Activated T-cell treated with anti-CD3 and anti-CD28 coated beads, Interleukin-2, amount 50 U/mL, for 4 hours (primary cell): Measurements from ENCODE around the gene G3BP1. TPM values are rescaled to one million over a fixed set of nuclear protein-coding genes. Genes with fewer than 3 reads are reported as not detected.

Experiments used
- ATAC-seq, 2 donors: fragments of 200-7000 bp; cut with Tn5 transposase; one replicate each; pipeline ENCODE4 v1.10.0; 2021
- DNase-seq: peaks from one replicate; pipeline ENCODE4 v3.0.0-alpha.2; 2020
- H3K27me3 Mint-ChIP-seq: one replicate; pipeline ENCODE4 v1.8.0; 2021; ENCODE audit warnings: low read depth, mixed read lengths
- H3K36me3 Mint-ChIP-seq: one replicate; pipeline ENCODE4 v1.8.0; 2022; ENCODE audit warnings: mixed read lengths; ENCODE audit not compliant: insufficient read depth
- H3K4me1 Mint-ChIP-seq: one replicate; pipeline ENCODE4 v1.8.0; 2021; ENCODE audit warnings: low read depth, mixed read lengths
- H3K4me3 Mint-ChIP-seq: one replicate; pipeline ENCODE4 v1.8.0; 2021; ENCODE audit warnings: mild to moderate bottlenecking, moderate library complexity, mixed read lengths
- H3K9me3 Mint-ChIP-seq: one replicate; pipeline ENCODE4 v1.8.0; 2021; ENCODE audit warnings: mixed read lengths
- total RNA-seq, 3 donors: library from RNA; stranded (reverse); gene quantifications; one replicate each; pipeline ENCODE4 v1.2.1, GENCODE V29; 2021

G3BP1 gene
- total RNA-seq, 3 donors from 2014 or later, result 532 to 555 (median 540) TPM

DNA sequence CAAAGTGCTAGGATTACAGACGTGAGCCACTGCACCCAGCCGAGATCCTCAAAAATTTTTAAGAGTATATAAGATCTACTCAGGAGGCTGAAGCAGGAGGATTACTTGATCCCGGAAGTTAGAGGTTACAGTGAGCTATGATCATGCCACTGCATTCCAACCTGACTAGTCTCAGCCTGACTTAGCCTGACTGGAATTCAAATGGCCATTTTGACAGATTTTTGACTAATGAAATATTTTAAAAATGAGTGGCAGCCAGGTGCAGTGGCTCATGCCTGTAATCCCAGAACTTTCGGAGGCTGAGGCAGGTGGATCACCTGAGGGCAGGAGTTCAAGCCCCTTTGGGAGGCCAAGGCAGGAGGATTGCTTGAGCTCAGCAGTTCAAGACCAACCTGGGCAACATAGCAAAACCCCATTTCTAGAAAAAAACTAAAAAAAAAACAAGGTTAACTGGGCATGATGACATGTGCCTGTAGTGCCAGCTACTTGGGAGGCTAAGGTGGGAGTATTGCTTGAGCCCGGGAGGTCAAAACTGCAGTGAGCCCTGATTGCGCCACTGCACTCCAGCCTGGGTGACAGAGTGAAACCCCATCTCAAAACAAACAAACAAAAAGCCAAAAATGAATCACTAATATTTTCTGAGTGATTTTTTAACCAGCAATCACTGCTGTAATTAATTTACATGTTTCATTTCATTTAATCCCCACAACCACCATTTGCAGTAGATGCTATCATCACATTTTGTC is 29.9 kb upstream of the G3BP1 start:
- H3K9me3 Mint-ChIP-seq, result no peaks in the 10 kb centered on the region
- ATAC-seq (no peak), DNase-seq (no peak)
- H3K36me3 Mint-ChIP-seq, result peaks cover 26% of the 10 kb centered on the region
- no peak overlapping the region for H3K4me3 Mint-ChIP-seq
- H3K4me1 Mint-ChIP-seq, result peaks cover 28% of the 10 kb centered on the region
- no peaks in the 10 kb centered on the region for H3K27me3 Mint-ChIP-seq

DNA sequence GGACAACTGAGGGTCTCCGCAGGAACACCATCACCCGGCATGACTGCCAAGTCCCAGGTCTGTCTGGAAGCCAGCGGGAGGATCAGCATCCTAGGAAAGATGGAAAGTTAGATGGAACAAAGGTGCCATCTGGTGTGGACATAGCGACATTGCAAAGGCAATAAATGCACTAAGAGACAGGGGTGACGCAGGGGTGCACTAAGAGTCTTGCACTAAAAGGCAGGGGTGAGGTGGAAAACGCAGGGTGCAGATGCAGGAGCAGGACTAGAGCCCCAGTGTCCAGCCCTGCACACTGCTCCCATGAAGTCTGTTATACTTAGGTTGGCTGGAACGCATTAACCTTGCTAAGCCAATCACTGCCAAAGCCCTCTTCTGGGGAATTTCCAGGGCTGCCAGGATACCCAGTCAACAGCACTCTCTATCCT is 28.9 kb upstream of the G3BP1 start:
- Mint-ChIP-seq H3K4me3 (no peak overlapping the region), H3K4me1 (peaks cover 30% of the 10 kb centered on the region), H3K36me3 (peaks cover 24% of the 10 kb centered on the region), H3K9me3 (no peaks in the 10 kb centered on the region), H3K27me3 (no peaks in the 10 kb centered on the region)
- ATAC-seq, result no peak
- no peak for DNase-seq

DNA sequence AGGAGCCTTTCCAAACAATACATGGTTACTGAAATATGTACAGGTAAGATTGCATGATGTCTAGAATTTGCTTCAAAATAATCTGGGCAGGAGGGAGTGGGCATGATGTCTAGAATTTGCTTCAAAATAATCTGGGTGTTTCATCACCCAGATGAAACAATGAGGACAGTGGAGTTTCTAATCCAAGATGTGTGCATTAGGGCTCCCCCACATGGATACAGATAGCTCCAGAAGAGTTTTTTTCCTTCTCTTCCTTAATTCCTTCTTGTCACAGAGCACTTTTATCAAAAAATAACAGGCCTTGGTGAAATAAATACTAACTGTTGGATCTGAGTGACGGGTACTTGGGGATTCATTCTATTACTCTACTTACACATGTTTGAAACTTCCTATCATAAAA is 28.2 kb upstream of the G3BP1 start:
- Mint-ChIP-seq H3K9me3 (no peaks in the 10 kb centered on the region), H3K36me3 (peaks cover 20% of the 10 kb centered on the region), H3K4me1 (peaks cover 30% of the 10 kb centered on the region), H3K4me3 (no peak overlapping the region), H3K27me3 (no peaks in the 10 kb centered on the region)
- DNase-seq, result no peak
- ATAC-seq, result no peak

DNA sequence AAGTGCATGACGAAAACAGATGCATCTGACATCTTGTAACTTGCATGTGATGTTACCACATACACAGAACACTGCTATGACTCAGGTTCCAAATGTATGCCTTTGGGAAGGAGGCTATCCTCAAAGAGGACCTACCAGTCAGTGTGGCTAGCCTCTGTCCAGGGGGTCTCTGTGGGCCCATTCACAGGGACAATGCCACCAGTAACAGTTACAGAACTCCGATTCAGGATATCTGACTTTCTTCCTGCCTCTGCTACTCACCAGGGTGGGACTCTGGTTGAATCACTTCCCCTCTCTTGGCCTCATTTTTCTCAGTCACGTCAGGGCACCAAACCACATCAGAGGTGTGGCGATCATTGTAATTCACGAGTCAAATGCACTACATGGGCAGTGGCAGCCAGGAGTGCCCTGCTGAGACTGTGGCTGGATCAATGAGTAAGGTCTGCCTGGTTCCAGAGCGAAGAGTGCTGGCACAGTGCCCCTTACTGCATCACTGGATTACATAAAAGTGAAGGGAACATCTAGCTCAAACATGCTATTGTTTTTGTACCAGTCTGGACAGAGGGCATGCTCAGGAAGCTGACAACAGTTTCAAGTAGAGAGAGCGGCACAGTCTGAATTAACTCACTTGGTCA is 26.6 kb upstream of the G3BP1 start:
- ATAC-seq (peak; percentile 39 to 77), DNase-seq (peak; percentile 9)
- no peak overlapping the region for H3K4me3 Mint-ChIP-seq
- H3K36me3 Mint-ChIP-seq, result peaks cover 18% of the 10 kb centered on the region
- H3K27me3 Mint-ChIP-seq, result no peaks in the 10 kb centered on the region
- H3K4me1 Mint-ChIP-seq, result peaks cover 40% of the 10 kb centered on the region
- no peaks in the 10 kb centered on the region for H3K9me3 Mint-ChIP-seq

DNA sequence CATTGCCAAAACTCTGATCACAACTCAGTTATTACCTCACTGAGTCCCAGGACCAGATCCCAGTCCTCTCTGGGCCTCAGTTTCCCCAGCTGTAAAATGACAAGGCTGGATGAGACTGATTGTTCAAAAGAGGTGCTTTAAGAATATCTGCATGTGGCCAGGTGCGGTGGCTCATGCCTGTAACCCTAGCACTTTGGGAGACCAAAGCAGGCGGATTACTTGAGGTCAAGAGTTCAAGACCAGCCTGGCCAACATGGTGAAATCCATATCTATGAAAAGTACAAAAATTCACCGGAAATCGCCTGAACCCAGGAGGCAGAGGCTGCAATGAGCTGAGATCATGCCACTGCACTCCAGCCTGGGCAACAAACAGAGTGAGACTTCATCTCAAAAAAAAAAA is 21.6 kb upstream of the G3BP1 start:
- H3K9me3 Mint-ChIP-seq, result no peaks in the 10 kb centered on the region
- H3K4me3 Mint-ChIP-seq, result no peak overlapping the region
- H3K27me3 Mint-ChIP-seq, result no peaks in the 10 kb centered on the region
- peaks cover 36% of the 10 kb centered on the region for H3K4me1 Mint-ChIP-seq
- no peak for ATAC-seq
- peaks cover 16% of the 10 kb centered on the region for H3K36me3 Mint-ChIP-seq
- no peak for DNase-seq

DNA sequence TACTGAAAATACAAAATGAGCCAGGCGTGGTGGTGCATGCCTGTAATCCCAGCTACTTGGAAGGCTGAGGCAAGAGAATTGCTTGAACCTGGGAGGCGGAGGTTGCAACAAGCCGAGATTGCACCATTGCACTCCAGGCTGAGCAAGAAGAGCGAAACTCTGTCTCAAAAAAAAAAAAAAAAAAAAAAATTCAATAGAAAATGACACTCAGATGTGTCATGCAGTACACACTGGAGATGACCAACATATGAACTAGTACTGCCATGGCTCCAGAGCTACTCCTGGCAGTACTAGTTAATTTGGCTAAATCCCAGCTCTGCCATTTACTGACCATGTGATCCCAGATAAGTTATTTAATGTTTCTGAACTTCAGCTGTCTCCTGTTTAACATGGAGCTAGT is 20.7 kb upstream of the G3BP1 start:
- peaks cover 34% of the 10 kb centered on the region for H3K4me1 Mint-ChIP-seq

DNA sequence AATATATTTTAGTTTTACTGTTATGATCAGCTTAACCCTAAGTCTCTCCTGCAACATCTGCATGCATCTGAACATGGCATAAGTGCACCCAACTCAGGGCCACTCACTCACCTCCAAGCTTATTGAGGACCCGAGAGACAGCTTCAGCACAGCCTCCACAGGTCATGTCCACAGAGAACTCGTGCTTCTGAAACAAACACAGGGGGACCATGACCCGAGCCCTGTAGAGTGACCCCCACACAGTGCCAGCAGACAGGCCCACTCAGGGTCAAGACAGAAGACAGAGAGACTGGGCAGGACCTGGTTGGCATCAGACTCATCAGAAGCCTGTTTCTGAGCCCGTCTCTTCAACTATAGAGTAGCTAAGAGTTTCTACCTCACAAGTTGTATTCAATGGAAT is 20.2 kb upstream of the G3BP1 start:
- no peaks in the 10 kb centered on the region for H3K9me3 Mint-ChIP-seq
- no peaks in the 10 kb centered on the region for H3K27me3 Mint-ChIP-seq
- H3K4me3 Mint-ChIP-seq, result no peak overlapping the region
- peaks cover 34% of the 10 kb centered on the region for H3K4me1 Mint-ChIP-seq
- peaks cover 11% of the 10 kb centered on the region for H3K36me3 Mint-ChIP-seq
- no peak for ATAC-seq
- DNase-seq, result no peak

More for the DNA sequence above, 20.7 kb upstream of the G3BP1 start:
- Mint-ChIP-seq H3K27me3 (no peaks in the 10 kb centered on the region), H3K4me3 (no peak overlapping the region), H3K9me3 (no peaks in the 10 kb centered on the region), H3K36me3 (peaks cover 11% of the 10 kb centered on the region)
- ATAC-seq, result no peak
- DNase-seq, result no peak

DNA sequence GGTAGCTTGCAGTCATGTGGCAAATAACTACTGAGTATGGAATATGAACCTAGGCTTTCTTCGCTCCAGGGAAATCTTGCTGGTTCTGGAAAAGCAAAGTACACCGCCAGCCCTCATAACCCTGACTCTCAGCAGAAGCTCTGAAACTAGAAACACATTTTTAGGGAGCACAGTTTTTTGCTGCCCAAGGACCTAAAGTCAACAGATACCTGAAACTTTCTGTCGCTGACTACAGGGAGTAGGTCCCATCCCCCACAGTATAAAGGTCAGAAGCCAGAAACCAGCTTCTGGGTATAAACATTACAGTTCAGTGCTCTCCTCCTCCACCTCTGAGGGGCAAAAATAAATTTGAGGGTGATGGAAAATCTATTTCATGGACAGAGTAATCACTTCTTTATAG is 16.4 kb upstream of the G3BP1 start:
- no peak for ATAC-seq
- Mint-ChIP-seq H3K9me3 (no peaks in the 10 kb centered on the region), H3K4me3 (no peak overlapping the region), H3K27me3 (no peaks in the 10 kb centered on the region), H3K36me3 (peaks cover 11% of the 10 kb centered on the region), H3K4me1 (peaks cover 38% of the 10 kb centered on the region)
- DNase-seq, result no peak

DNA sequence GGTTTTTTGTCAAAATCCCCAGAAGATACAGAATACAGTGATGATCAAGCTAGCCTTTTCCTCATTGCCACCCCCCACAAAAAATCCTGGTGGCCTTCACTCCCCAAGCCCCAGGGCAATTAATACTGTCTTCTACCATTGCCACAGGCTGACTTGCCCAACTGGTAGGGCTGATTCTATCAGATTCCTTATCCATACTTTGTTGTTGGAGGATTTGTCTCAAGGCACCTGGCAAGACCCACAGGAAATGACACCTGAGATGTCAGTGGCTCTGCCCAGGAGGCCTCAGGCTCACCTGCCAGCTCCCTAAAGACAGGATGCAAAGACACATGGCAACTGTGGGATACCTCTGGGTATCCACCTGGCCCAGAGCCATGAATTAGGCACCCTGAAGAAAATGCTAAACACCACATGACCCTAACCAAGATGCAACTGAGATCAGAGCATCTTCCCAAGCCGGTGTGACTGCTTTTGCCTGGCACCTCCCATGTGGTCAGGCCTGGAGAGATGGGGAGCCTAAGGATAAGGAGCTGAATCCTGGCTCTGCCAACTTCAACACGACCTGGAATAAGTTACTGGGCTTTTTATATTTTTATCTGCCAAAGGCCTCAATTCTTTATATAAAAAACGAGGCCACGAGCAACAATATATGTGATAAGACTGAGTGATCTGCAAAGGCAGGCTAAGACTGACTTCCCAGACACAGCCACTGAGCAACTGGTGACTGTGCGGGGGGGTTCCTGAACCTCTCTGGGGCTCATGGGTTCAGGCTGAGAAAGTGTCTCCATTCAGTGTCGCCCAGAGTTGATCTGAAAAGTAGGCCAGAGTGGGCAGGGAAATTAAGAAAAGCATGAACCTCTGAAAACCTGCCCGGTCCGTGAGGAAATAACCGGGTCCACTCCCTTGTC is 14.3 kb upstream of the G3BP1 start:
- H3K27me3 Mint-ChIP-seq, result no peaks in the 10 kb centered on the region
- peak; percentile 34 for DNase-seq
- peaks cover 11% of the 10 kb centered on the region for H3K36me3 Mint-ChIP-seq
- H3K4me1 Mint-ChIP-seq, result peaks cover 38% of the 10 kb centered on the region
- H3K4me3 Mint-ChIP-seq, result peak overlapping the region; percentile 85
- H3K9me3 Mint-ChIP-seq, result no peaks in the 10 kb centered on the region
- peak; percentile 44 to 49 for ATAC-seq

DNA sequence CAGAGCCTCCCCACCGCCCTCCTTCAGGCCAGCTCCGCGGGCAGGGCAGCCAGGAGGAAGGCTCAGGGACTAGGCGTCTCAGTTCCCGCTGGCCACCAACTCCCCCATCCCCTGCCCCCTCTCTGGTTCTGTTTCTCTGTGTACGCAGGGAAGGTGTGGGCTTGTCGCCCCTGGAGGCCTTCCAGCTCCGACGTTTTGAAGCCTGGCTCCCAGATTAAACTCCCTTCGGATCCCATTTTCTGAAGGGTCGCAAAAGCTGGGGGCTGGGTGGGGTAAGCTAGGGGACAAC is 13.7 kb upstream of the G3BP1 start:
- Mint-ChIP-seq H3K27me3 (no peaks in the 10 kb centered on the region), H3K9me3 (no peaks in the 10 kb centered on the region), H3K4me1 (peaks cover 36% of the 10 kb centered on the region), H3K4me3 (peak overlapping the region; percentile 85), H3K36me3 (peaks cover 7% of the 10 kb centered on the region)
- peak; percentile 17 to 25 for ATAC-seq
- no peak for DNase-seq

DNA sequence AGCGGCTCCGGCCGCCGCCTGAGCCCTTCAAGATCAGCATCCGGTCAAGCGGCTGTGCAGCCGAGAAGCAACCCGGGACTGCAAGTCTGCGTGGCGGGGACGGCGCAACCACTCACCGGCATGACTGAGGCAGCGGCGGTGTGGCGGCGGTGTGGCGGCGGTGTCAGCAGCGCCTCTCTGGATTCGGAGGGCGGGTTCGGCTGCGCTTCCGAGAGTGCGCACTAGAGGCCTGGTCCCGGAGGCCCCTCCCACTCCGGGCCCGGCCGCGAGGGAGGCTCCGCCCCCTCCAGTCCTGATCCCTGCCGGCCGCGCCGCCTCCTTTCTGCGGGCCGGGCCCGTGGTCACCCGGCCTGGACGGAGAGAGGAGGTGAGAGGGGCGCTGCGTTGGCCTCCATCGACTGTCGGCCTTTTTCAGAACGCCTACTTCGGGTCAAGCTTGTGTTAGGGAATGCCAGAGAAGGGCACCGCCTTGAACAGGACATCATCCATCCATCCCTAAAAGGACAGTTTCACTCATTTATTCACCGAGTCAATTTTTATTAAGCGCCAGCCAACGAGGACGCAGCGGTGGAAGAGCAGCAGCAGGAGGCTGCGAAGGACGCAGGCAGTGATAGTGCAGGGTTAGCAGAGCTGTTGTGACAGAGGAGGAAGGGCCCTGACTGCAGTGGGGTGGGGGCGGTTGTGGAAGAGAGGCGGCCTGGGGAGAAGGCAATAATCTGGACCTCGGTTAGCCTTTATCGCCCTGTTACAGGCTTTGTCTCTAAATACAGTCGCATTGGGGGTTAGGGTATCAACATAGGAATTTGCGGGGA is 13.1 kb upstream of the G3BP1 start, which contains the start of gene ATOX1:
ATOX1 (minus strand) TSS at position 202 of the 812 bp plus-strand sequence; CDS start at position 122, 80 bp downstream.
- peak; percentile 87 for DNase-seq
- H3K36me3 Mint-ChIP-seq, result peaks cover 3% of the 10 kb centered on the region
- peak; percentile 99 for ATAC-seq
- H3K4me3 Mint-ChIP-seq, result peak within 1 kb of the TSS; percentile 85
- peaks cover 35% of the 10 kb centered on the region for H3K4me1 Mint-ChIP-seq
- H3K27me3 Mint-ChIP-seq, result no peaks in the 10 kb centered on the region
- no peaks in the 10 kb centered on the region for H3K9me3 Mint-ChIP-seq

DNA sequence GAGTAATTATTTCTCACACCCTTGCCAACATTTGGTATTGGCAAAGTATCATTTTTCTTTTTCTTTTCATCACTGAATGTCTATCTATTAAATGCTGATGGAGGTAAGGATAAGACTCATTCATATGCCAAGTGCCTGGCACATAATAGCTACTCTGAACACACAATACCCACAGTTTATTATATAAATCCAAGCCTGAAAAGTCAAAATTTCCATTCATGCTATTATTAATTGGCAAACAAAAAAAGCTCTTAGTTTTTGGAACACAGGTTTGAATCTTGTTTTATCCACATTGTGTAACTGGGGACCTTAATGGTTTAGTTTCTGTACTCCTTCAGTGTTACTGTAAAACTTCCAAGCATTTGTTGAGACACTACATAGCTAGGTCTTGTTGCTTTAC is 7.0 kb upstream of the G3BP1 start:
- ATAC-seq (no peak), DNase-seq (no peak)
- Mint-ChIP-seq H3K36me3 (no peaks in the 10 kb centered on the region), H3K4me1 (peaks cover 3% of the 10 kb centered on the region), H3K9me3 (no peaks in the 10 kb centered on the region), H3K4me3 (no peak overlapping the region), H3K27me3 (no peaks in the 10 kb centered on the region)

DNA sequence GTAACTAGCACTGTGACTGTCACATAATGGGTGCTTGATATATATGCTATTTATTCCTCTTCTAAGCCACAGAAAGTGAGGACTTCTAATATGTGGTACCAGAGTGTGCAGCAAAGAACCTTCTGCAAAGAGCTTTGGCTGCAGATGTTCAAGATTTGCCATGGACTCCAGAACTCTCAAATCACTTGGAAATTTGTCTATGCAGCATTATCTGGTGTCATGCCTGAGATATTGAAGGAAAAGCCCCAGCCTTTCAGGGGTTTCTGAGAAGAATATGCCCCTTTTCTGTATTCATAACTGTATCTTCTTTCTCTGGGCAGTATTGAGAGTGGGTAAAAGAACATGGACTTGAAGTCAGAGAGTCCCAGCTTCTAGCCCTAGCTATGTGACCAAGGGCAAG is 4.8 kb upstream of the G3BP1 start:
- Mint-ChIP-seq H3K36me3 (no peaks in the 10 kb centered on the region), H3K4me3 (no peak overlapping the region), H3K4me1 (peaks cover 8% of the 10 kb centered on the region), H3K27me3 (no peaks in the 10 kb centered on the region), H3K9me3 (no peaks in the 10 kb centered on the region)
- DNase-seq (no peak), ATAC-seq (no peak)
